K562 (cell line): ENCODE measurements around the gene TMEM184B. TPM values are rescaled to one million over a fixed set of nuclear protein-coding genes. Genes with fewer than 3 reads are reported as not detected.

Source experiments
- CBFB ChIP-seq: sonication (generic); formaldehyde crosslinking; IDR thresholded peaks from 2 replicates; pipeline ENCODE4 v1.4.0; 2020; ENCODE audit warnings: mild to moderate bottlenecking, missing genetic modification reagents
- CHD2 ChIP-seq: IDR thresholded peaks from 2 replicates; pipeline ENCODE4 v1.6.1; 2011; ENCODE audit warnings: low read depth, low read length
- CREBBP ChIP-seq: IDR thresholded peaks from one replicate; pipeline ENCODE4 v1.6.1; 2012; ENCODE audit warnings: low read depth, mild to moderate bottlenecking, control low read depth, inconsistent platforms, low read length
- CXXC5 ChIP-seq: fragments of 250-450 bp; sonication (Bioruptor Pico); IDR thresholded peaks from 2 replicates; pipeline ENCODE4 v1.8.0; 2022; ENCODE audit warnings: inconsistent platforms, mild to moderate bottlenecking, moderate library complexity
- ESRRA ChIP-seq: fragments of 450-650 bp; IDR thresholded peaks from 2 replicates; pipeline ENCODE4 v1.6.1; 2014; ENCODE audit warnings: low read depth, mild to moderate bottlenecking, moderate library complexity, borderline replicate concordance
- GABPA ChIP-seq: fragments of 200-800 bp; sonication (Bioruptor generic); conservative IDR thresholded peaks from 2 replicates; pipeline ENCODE4 v1.6.1; 2016; ENCODE audit warnings: low read depth, missing genetic modification characterization, missing compliant biosample characterization
- HEY1 ChIP-seq: fragments of 250-450 bp; sonication (Bioruptor Pico); IDR thresholded peaks from 2 replicates; pipeline ENCODE4 v1.5.0; 2020; ENCODE audit warnings: mild to moderate bottlenecking, moderate library complexity, borderline replicate concordance
- HOXB6 ChIP-seq: fragments of 250-450 bp; sonication (Bioruptor Pico); IDR thresholded peaks from 2 replicates; pipeline ENCODE4 v1.5.1; 2022; ENCODE audit warnings: mild to moderate bottlenecking, borderline replicate concordance
- KAT7 ChIP-seq: sonication (generic); formaldehyde crosslinking; IDR thresholded peaks from 2 replicates; pipeline ENCODE4 v1.8.0; 2022; ENCODE audit warnings: missing genetic modification reagents, mild to moderate bottlenecking, borderline replicate concordance
- L3MBTL2 ChIP-seq: fragments of 450-650 bp; IDR thresholded peaks from 2 replicates; pipeline ENCODE4 v1.6.1; 2016; ENCODE audit warnings: mild to moderate bottlenecking, moderate library complexity
- MAFF ChIP-seq: IDR thresholded peaks from 2 replicates; pipeline ENCODE4 v1.6.1; 2012; ENCODE audit warnings: low read length, improper control_type of control experiment
- NCOA4 ChIP-seq: fragments of 450-650 bp; IDR thresholded peaks from 2 replicates; pipeline ENCODE4 v1.6.1; 2018; ENCODE audit warnings: mild to moderate bottlenecking; ENCODE audit not compliant: partially characterized antibody
- RBBP5 ChIP-seq: fragments of 200-600 bp; sonication (generic); IDR thresholded peaks from 2 replicates; pipeline ENCODE4 v1.6.1; 2012; ENCODE audit warnings: borderline replicate concordance, mild to moderate bottlenecking, low read length, control low read depth, inconsistent platforms; ENCODE audit not compliant: insufficient read depth, poor library complexity, severe bottlenecking
- RREB1 ChIP-seq: fragments of 250-450 bp; sonication (Bioruptor Pico); IDR thresholded peaks from 2 replicates; pipeline ENCODE4 v1.4.0; 2020
- SNRNP70 ChIP-seq: fragments of 200-400 bp; formaldehyde crosslinking; optimal IDR thresholded peaks from 2 replicates; pipeline ENCODE3; 2017; ENCODE audit warnings: low read depth, low read length
- ZBTB1 ChIP-seq: sonication (generic); formaldehyde crosslinking; IDR thresholded peaks from 2 replicates; pipeline ENCODE4 v1.8.1; 2023; ENCODE audit warnings: missing genetic modification reagents, low read depth, mild to moderate bottlenecking, borderline replicate concordance
- ZBTB17 ChIP-seq: fragments of 450-650 bp; formaldehyde crosslinking; IDR thresholded peaks from 2 replicates; pipeline ENCODE4 v1.4.0; 2020; ENCODE audit warnings: mild to moderate bottlenecking
- ZFX ChIP-seq: sonication (generic); formaldehyde crosslinking; IDR thresholded peaks from 2 replicates; pipeline ENCODE4 v1.8.0; 2022; ENCODE audit warnings: mild to moderate bottlenecking, missing genetic modification reagents, moderate library complexity
- ZNF224 ChIP-seq: sonication (generic); formaldehyde crosslinking; IDR thresholded peaks from 2 replicates; pipeline ENCODE4 v1.8.0; 2022; ENCODE audit warnings: mild to moderate bottlenecking, missing genetic modification reagents
- ZZZ3 ChIP-seq: fragments of 450-650 bp; IDR thresholded peaks from 2 replicates; pipeline ENCODE4 v1.6.1; 2016; ENCODE audit warnings: antibody characterized with exemption, mild to moderate bottlenecking, moderate library complexity
- polyA plus RNA-seq, 8 experiments: library from polyadenylated mRNA; depleted of rRNA in 4 of 8; stranded (reverse) in 5 of 8; unstranded in 3 of 8; fragments of >200 nt; fragmentation: Nextera tagmentation in 2 of 8; fragmentation: Illumina TruSeq in 1 of 8; extraction: Ambion mirVana in 2 of 8; extraction: Trizol in 1 of 8; gene quantifications; 2 replicates each; pipeline versions ENCODE4 v1.2.1 to v1.2.3, GENCODE V29; 2011 to 2014; ENCODE audit warnings: inconsistent platforms in 1 of 8, missing spikeins in 1 of 8
- total RNA-seq, 7 experiments: library from RNA; depleted of rRNA in 6 of 7; stranded (reverse); fragments of >200 nt in 6 of 7; fragmentation: Illumina TruSeq in 2 of 7; extraction: Trizol in 2 of 7; gene quantifications; 2 replicates each; pipeline versions ENCODE4 v1.2.1 to v1.2.3, GENCODE V29; 2011 to 2021; ENCODE audit warnings: low replicate concordance in 1 of 7
- TF ChIP-seq, protein P1 (sequence below): fragments of 450-650 bp; formaldehyde crosslinking; IDR thresholded peaks from 2 replicates; pipeline ENCODE4 v1.4.0; 2020; ENCODE audit warnings: mild to moderate bottlenecking, mixed read lengths

TMEM184B gene
- total and polyA plus RNA-seq, 9 of the 15 experiments (the other 6 are each of a cell fraction or from before 2014, with no cell fraction given), result 0.31 to 25.1 (median 6.2) TPM

- TF ChIP-seq HOXB6 (CRISPR knock-in tag) (no peak), L3MBTL2 (no peak), CREBBP (no peak), ZBTB1 (no peak; the same call in 1 of the 2 replicates), ESRRA (no peak), ZFX (CRISPR knock-in tag) (peak; percentile 92), HEY1 (no peak), RBBP5 (peak; percentile 42), ZNF224 (CRISPR knock-in tag) (no peak; the same call in 1 of the 2 replicates), CHD2 (peak; percentile 96), CBFB (CRISPR knock-in tag) (no peak), CXXC5 (no peak), NCOA4 (no peak), RREB1 (no peak), MAFF (peak; percentile 30; the same call in 1 of the 2 replicates), KAT7 (CRISPR knock-in tag) (no peak), ZZZ3 (no peak), SNRNP70 (no peak), ZBTB17 (CRISPR knock-in tag) (no peak), GABPA (tag) (peak; percentile 26; the same call in 1 of the 2 replicates)
- TF ChIP-seq, protein P1, sequence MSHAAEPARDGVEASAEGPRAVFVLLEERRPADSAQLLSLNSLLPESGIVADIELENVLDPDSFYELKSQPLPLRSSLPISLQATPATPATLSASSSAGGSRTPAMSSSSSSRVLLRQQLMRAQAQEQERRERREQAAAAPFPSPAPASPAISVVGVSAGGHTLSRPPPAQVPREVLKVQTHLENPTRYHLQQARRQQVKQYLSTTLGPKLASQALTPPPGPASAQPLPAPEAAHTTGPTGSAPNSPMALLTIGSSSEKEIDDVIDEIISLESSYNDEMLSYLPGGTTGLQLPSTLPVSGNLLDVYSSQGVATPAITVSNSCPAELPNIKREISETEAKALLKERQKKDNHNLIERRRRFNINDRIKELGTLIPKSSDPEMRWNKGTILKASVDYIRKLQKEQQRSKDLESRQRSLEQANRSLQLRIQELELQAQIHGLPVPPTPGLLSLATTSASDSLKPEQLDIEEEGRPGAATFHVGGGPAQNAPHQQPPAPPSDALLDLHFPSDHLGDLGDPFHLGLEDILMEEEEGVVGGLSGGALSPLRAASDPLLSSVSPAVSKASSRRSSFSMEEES (CRISPR knock-in tag), result no peak
These were observed 70.9 kb downstream of the TMEM184B start, which contains the start of gene MAFF (continued) for GRCh38 chr22:38201711-38202436.
